Measurements from ENCODE around the gene SKI.
A peak's percentile ranks its signal among the peaks of the same experiment; 100 is the strongest.
"Not testable (repeated sequence)": the region's sequence is repeated elsewhere in the genome, so short reads cannot be mapped to it uniquely, and the experiment has no call there.

The SKI gene

GRCh38 chr1:2231532-2232254 is 3.6 kb downstream of the SKI start:
- DNase-seq: peak; percentile 79

GRCh38 chr1:2232255-2232915 is 4.3 kb downstream of the SKI start:
- no peak for DNase-seq

- DNase-seq: no peak
Observed at GRCh38 chr1:2232916-2233438, 4.9 kb downstream of the SKI start.

GRCh38 chr1:2233468-2233867 is 5.3 kb downstream of the SKI start:
- no peak for DNase-seq

GRCh38 chr1:2233997-2234761 is 6.1 kb downstream of the SKI start:
- DNase-seq: peak; percentile 85

GRCh38 chr1:2234762-2235113 is 6.6 kb downstream of the SKI start:
- DNase-seq: no peak

- no peak for DNase-seq
Observed at GRCh38 chr1:2235300-2235998, 7.3 kb downstream of the SKI start.

- no peak for DNase-seq
Observed at GRCh38 chr1:2236695-2237677, 8.9 kb downstream of the SKI start.

- DNase-seq: no peak
Observed at GRCh38 chr1:2237773-2238172, 9.7 kb downstream of the SKI start.

GRCh38 chr1:2238361-2239012 is 10.4 kb downstream of the SKI start:
- DNase-seq: no peak

GRCh38 chr1:2239013-2239370 is 10.9 kb downstream of the SKI start:
- no peak for DNase-seq

- DNase-seq: no peak
Observed at GRCh38 chr1:2239384-2239985, 11.4 kb downstream of the SKI start.

GRCh38 chr1:2240270-2241156 is 12.4 kb downstream of the SKI start:
- DNase-seq: no peak

GRCh38 chr1:2241820-2242219 is 13.7 kb downstream of the SKI start:
- no peak for DNase-seq

GRCh38 chr1:2242814-2243725 is 15.0 kb downstream of the SKI start:
- DNase-seq: no peak

GRCh38 chr1:2247045-2247394 is 18.9 kb downstream of the SKI start:
- DNase-seq: not testable (repeated sequence)

- no peak for DNase-seq
Observed at GRCh38 chr1:2247760-2248126, 19.6 kb downstream of the SKI start.

GRCh38 chr1:2248127-2248826 is 20.2 kb downstream of the SKI start:
- no peak for DNase-seq
